Liver (tissue), 3 donors: ENCODE data around the gene MFRP.

ENCODE experiments used
- ATF3 ChIP-seq: IDR thresholded peaks from 2 replicates; pipeline ENCODE4 v1.6.1; 2016; ENCODE audit warnings: antibody characterized with exemption
- CTCF ChIP-seq: fragments of 150-350 bp; IDR thresholded peaks from 2 replicates; pipeline ENCODE4 v1.5.1; 2017; ENCODE audit warnings: improper control_type of control experiment, low read depth, low read length; ENCODE audit not compliant: missing input control
- JUND ChIP-seq, 2 donors: IDR thresholded peaks; 2 replicates each; pipeline ENCODE4 v1.6.1; 2016; ENCODE audit warnings: antibody characterized with exemption in 2 of 2
- RAD21 ChIP-seq, 2 donors: IDR thresholded peaks; 2 replicates each; pipeline ENCODE4 v1.6.1; 2016; ENCODE audit warnings: antibody characterized with exemption in 2 of 2, mild to moderate bottlenecking in 2 of 2
- REST ChIP-seq: IDR thresholded peaks from 2 replicates; pipeline ENCODE4 v1.6.1; 2016; ENCODE audit warnings: antibody characterized with exemption, mild to moderate bottlenecking
- RXRA ChIP-seq, 2 donors: IDR thresholded peaks; 2 replicates each; pipeline ENCODE4 v1.6.1; 2017 to 2018; ENCODE audit warnings: antibody characterized with exemption in 2 of 2, mild to moderate bottlenecking in 1 of 2
- SP1 ChIP-seq: IDR thresholded peaks from 2 replicates; pipeline ENCODE4 v1.6.1; 2018; ENCODE audit warnings: antibody characterized with exemption, mild to moderate bottlenecking
- TAF1 ChIP-seq: conservative IDR thresholded peaks from 2 replicates; pipeline ENCODE4 v1.6.1; 2016; ENCODE audit warnings: antibody characterized with exemption, mild to moderate bottlenecking
- ZBTB33 ChIP-seq: IDR thresholded peaks from 2 replicates; pipeline ENCODE4 v1.6.1; 2016; ENCODE audit warnings: antibody characterized with exemption
- donor health status: healthy.
- donor health status: healthy.

- no peak for TF ChIP-seq JUND (IDR thresholded peaks at IDR 0.05)
- TF ChIP-seq CTCF = no peak
- TF ChIP-seq REST = no peak
- no peak for TF ChIP-seq TAF1
- no peak for TF ChIP-seq ZBTB33
- TF ChIP-seq SP1 = no peak
- TF ChIP-seq RXRA (IDR thresholded peaks at IDR 0.05) = no peak
- no peak for TF ChIP-seq RAD21 (IDR thresholded peaks at IDR 0.05)
- TF ChIP-seq ATF3 = no peak
These were observed 46.1 kb downstream of the MFRP start for GRCh38 chr11:119300198-119300964.
